Endothelial cell of umbilical vein (primary cell): Measurements from ENCODE around the gene FNBP1L. TPM values are rescaled to one million over a fixed set of nuclear protein-coding genes. Genes with fewer than 3 reads are reported as not detected.

Experiments
- BruUV-seq: library from RNA; stranded (reverse); fragments of 400-500 nt; replicated peaks from 2 replicates; lab custom pipeline; 2021; lab: Mats Ljungman, UMichigan
- CTCF ChIA-PET: fragments of 300-600, 350-600 bp; sonication (Branson Sonifier 250); formaldehyde crosslinking; loops from one replicate; lab custom pipeline; 2021; ENCODE audit warnings: antibody characterized with exemption, inconsistent platforms; lab: Charles Lee
- POLR2A ChIA-PET: fragments of 300-600, 350-600 bp; sonication (Branson Sonifier 250); formaldehyde crosslinking; loops from one replicate; lab custom pipeline; 2021; ENCODE audit warnings: antibody characterized with exemption, inconsistent platforms; lab: Charles Lee
- DNase-seq: peaks from one replicate; pipeline ENCODE4 v3.0.0-alpha.2; 2011; ENCODE audit warnings: low read depth, low spot score
- FAIRE-seq: peaks from 2 replicates; lab custom pipeline; 2011; peaks lifted over from hg19 to GRCh38; lab: Jason Lieb, UNC
- H2AFZ ChIP-seq: 2 replicates; pipeline ENCODE4 v1.6.0; 2012; ENCODE audit warnings: low read depth, low read length, control low read depth, inconsistent platforms
- H3K27ac ChIP-seq: 2 replicates; pipeline ENCODE4 v1.5.1; 2011; ENCODE audit warnings: low read depth, mild to moderate bottlenecking, control low read depth, low read length, moderate library complexity; ENCODE audit not compliant: insufficient read depth
- H3K27me3 ChIP-seq, 2 experiments: 2 replicates each; pipeline versions ENCODE4 v1.6.0 to v1.6.1; 2011; ENCODE audit warnings: low read length in 2 of 2, mixed read lengths in 1 of 2; ENCODE audit not compliant: control insufficient read depth in 2 of 2, insufficient read depth in 2 of 2
- H3K36me3 ChIP-seq, 2 experiments: 2 replicates in 1 of 2; 3 replicates in 1 of 2; pipeline ENCODE4 v1.5.1; 2011; ENCODE audit warnings: low read length in 2 of 2, mild to moderate bottlenecking in 1 of 2, moderate library complexity in 1 of 2; ENCODE audit not compliant: control insufficient read depth in 2 of 2, insufficient read depth in 2 of 2; ENCODE audit errors: extremely low read depth in 1 of 2
- H3K4me1 ChIP-seq: 3 replicates; pipeline ENCODE4 v1.5.1; 2011; ENCODE audit warnings: mild to moderate bottlenecking, low read length; ENCODE audit not compliant: control insufficient read depth, insufficient read depth; ENCODE audit errors: extremely low read depth
- H3K4me2 ChIP-seq: 2 replicates; pipeline ENCODE4 v1.6.1; 2011; ENCODE audit warnings: low read length, control low read depth, mixed read lengths; ENCODE audit not compliant: insufficient read depth
- H3K4me3 ChIP-seq, 3 experiments: fragments of 200-600 bp in 1 of 3; sonication (generic), shearing (Covaris generic) in 1 of 3; replicated peaks in 1 of 3; 2 replicates each; pipeline ENCODE4 v1.5.1; 2011 to 2016; ENCODE audit warnings: control low read depth in 3 of 3, low read length in 3 of 3, mild to moderate bottlenecking in 2 of 3, inconsistent platforms in 1 of 3, low read depth in 1 of 3, moderate library complexity in 1 of 3; ENCODE audit not compliant: insufficient read depth in 1 of 3
- H3K79me2 ChIP-seq: 2 replicates; pipeline ENCODE4 v1.6.0; 2012; ENCODE audit warnings: low read length, inconsistent platforms; ENCODE audit not compliant: control insufficient read depth, insufficient read depth
- H3K9ac ChIP-seq: replicated peaks from 2 replicates; pipeline ENCODE3; 2011; ENCODE audit warnings: low read length, control low read depth; ENCODE audit not compliant: insufficient read depth; ENCODE audit errors: extremely low read depth
- H3K9me1 ChIP-seq: replicated peaks from 3 replicates; pipeline ENCODE4 v1.6.0; 2011; ENCODE audit warnings: mild to moderate bottlenecking, low read length; ENCODE audit not compliant: control insufficient read depth, insufficient read depth; ENCODE audit errors: extremely low read depth
- H3K9me3 ChIP-seq: replicated peaks from 2 replicates; pipeline ENCODE4 v1.5.1; 2012; ENCODE audit warnings: low read length, inconsistent platforms; ENCODE audit not compliant: control insufficient read depth, insufficient read depth
- H4K20me1 ChIP-seq: replicated peaks from 2 replicates; pipeline ENCODE3; 2011; ENCODE audit warnings: mild to moderate bottlenecking, low read length; ENCODE audit not compliant: control insufficient read depth, insufficient read depth; ENCODE audit errors: extremely low read depth
- EZH2 ChIP-seq: IDR thresholded peaks from 2 replicates; pipeline ENCODE4 v1.6.1; 2012; ENCODE audit warnings: borderline replicate concordance, low read depth, mild to moderate bottlenecking, moderate library complexity, low read length, inconsistent platforms; ENCODE audit not compliant: severe bottlenecking
- FOS ChIP-seq: IDR thresholded peaks from 2 replicates; pipeline ENCODE4 v1.6.1; 2011; ENCODE audit warnings: mild to moderate bottlenecking, low read length, moderate library complexity, borderline replicate concordance; ENCODE audit not compliant: insufficient read depth
- GATA2 ChIP-seq: IDR thresholded peaks from 2 replicates; pipeline ENCODE4 v1.7.0; 2011; ENCODE audit warnings: low read depth, mild to moderate bottlenecking, moderate library complexity, mixed read lengths, low read length; ENCODE audit not compliant: insufficient read length, insufficient read depth
- JUN ChIP-seq: IDR thresholded peaks from 2 replicates; pipeline ENCODE4 v1.6.1; 2011; ENCODE audit warnings: borderline replicate concordance, low read depth; ENCODE audit not compliant: insufficient read length, insufficient read depth
- MYC ChIP-seq: IDR thresholded peaks from one replicate; pipeline ENCODE4 v1.6.1; 2011; ENCODE audit warnings: mild to moderate bottlenecking, low read depth, low read length
- POLR2A ChIP-seq: IDR thresholded peaks from 2 replicates; pipeline ENCODE4 v1.6.1; 2012; ENCODE audit warnings: low read depth, mild to moderate bottlenecking, control low read depth, low read length
- POLR2AphosphoS5 ChIP-seq: IDR thresholded peaks from 2 replicates; pipeline ENCODE4 v1.6.1; 2012; ENCODE audit warnings: low read depth, mild to moderate bottlenecking, control low read depth, low read length, moderate library complexity; ENCODE audit not compliant: insufficient read depth
- dilution Hi-C: fragments of 300-500 bp; cut with MboI; formaldehyde crosslinking; loops from one replicate; pipeline ENCODE4 v1.15.0; 2019; ENCODE audit warnings: low sequenced_read_pairs; ENCODE audit not compliant: extremely low pct_ligation_motif_present
- intact Hi-C: fragments of 100-400 bp; cut with micrococcal nuclease; formaldehyde crosslinking; loops from one replicate; pipeline ENCODE4 v1.10.0; 2022
- polyA plus RNA-seq, 4 experiments: library from polyadenylated mRNA; depleted of rRNA in 3 of 4; stranded (reverse) in 3 of 4; unstranded in 1 of 4; fragments of >200 nt; gene quantifications; 2 replicates each; pipeline versions ENCODE4 v1.2.1 to v1.2.3, GENCODE V29; 2011 to 2012; ENCODE audit warnings: missing spikeins in 1 of 4
- total RNA-seq: library from RNA; stranded (reverse); gene quantifications from 2 replicates; pipeline ENCODE4 v1.2.3, GENCODE V29; 2021
- TF ChIP-seq, protein P1 (sequence below): IDR thresholded peaks from 2 replicates; pipeline ENCODE4 v1.6.1; 2011; ENCODE audit not compliant: insufficient read depth, insufficient read length
- TF ChIP-seq, protein P2 (sequence below), 2 donors: IDR thresholded peaks; 1 replicate in 1 of 2; 2 replicates in 1 of 2; pipeline ENCODE4 v1.5.1; 2011; ENCODE audit warnings: low read length in 2 of 2, mild to moderate bottlenecking in 2 of 2, moderate library complexity in 2 of 2, control low read depth in 1 of 2, inconsistent platforms in 1 of 2, low read depth in 1 of 2; ENCODE audit not compliant: insufficient read depth in 1 of 2; ENCODE audit errors: extremely low read depth in 1 of 2

Gene FNBP1L
- total and polyA plus RNA-seq, 2 donors (not counting 3 experiments of a cell fraction or from before 2014, with no cell fraction given), result 28.1 to 56.4 TPM

DNA sequence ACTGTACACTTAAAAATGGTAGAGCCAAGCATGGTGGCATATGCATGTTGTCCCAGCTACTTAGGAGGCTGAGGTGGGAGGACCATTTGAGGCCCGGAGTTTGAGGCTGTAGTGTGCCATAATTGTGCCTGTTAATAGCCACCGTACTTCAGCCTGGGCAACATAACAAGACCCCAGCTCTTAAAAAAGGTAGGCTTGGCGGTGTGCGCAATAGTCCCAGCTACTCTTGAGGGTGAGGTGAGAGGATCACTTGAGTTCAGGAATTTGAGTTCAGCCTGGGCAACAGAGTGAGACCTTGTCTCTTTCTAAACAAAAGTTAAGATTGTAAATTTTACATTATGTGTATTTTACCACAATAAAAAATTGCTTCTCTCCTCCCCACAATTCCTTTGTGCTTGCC lies 19.7 kb downstream of the FNBP1L start:
- BruUV-seq, result no TSS peak
- intact Hi-C loops, result no loop called here
- FAIRE-seq, result no peak
- dilution Hi-C loops, result no loop called here
- TF ChIP-seq EZH2 (no peak), FOS (no peak), POLR2AphosphoS5 (no peak), MYC (no peak), POLR2A (no peak), JUN (no peak), GATA2 (no peak)
- TF ChIP-seq, protein P1, sequence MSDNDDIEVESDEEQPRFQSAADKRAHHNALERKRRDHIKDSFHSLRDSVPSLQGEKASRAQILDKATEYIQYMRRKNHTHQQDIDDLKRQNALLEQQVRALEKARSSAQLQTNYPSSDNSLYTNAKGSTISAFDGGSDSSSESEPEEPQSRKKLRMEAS, result no peak
- TF ChIP-seq, protein P2, sequence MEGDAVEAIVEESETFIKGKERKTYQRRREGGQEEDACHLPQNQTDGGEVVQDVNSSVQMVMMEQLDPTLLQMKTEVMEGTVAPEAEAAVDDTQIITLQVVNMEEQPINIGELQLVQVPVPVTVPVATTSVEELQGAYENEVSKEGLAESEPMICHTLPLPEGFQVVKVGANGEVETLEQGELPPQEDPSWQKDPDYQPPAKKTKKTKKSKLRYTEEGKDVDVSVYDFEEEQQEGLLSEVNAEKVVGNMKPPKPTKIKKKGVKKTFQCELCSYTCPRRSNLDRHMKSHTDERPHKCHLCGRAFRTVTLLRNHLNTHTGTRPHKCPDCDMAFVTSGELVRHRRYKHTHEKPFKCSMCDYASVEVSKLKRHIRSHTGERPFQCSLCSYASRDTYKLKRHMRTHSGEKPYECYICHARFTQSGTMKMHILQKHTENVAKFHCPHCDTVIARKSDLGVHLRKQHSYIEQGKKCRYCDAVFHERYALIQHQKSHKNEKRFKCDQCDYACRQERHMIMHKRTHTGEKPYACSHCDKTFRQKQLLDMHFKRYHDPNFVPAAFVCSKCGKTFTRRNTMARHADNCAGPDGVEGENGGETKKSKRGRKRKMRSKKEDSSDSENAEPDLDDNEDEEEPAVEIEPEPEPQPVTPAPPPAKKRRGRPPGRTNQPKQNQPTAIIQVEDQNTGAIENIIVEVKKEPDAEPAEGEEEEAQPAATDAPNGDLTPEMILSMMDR (IDR thresholded peaks at IDR 0.05; ENCODE audit: extremely low read depth in 1 of 2, insufficient read depth in 1 of 2, low read depth in 1 of 2, low read length in 2 of 2), result no peak
- Histone ChIP-seq H4K20me1 (peaks cover 17% of the 10 kb centered on the region), H3K4me1 (peaks cover 14% of the 10 kb centered on the region), H3K27ac (no peak overlapping the region), H3K4me2 (no peak overlapping the region), H3K36me3 (no peaks in the 10 kb centered on the region), H3K9me1 (no peaks in the 10 kb centered on the region), H3K27me3 (no peaks in the 10 kb centered on the region), H3K79me2 (peaks cover 74% of the 10 kb centered on the region), H2AFZ (no peak overlapping the region), H3K9me3 (no peaks in the 10 kb centered on the region), H3K9ac (no peak overlapping the region), H3K4me3 (no peak overlapping the region)
- ChIA-PET POLR2A (no interaction called here), CTCF (no interaction called here)
- DNase-seq, result no peak
